Measurements from ENCODE around the gene SERPINF2. TPM values are rescaled to one million over a fixed set of nuclear protein-coding genes. Genes with fewer than 3 reads are reported as not detected.

The SERPINF2 gene
- total RNA-seq, 1 donor from 2014 or later = 24.1 TPM

GRCh38 chr17:1710807-1711553, 31.7 kb upstream of the SERPINF2 start:
- H3K36me3 ChIP-seq = peaks cover 32% of the 10 kb centered on the region
- peak overlapping the region; percentile 87 for H3K27ac ChIP-seq
- no peaks in the 10 kb centered on the region for H3K9me3 ChIP-seq
- ATAC-seq = no peak
- H3K4me3 ChIP-seq = peak overlapping the region; percentile 81
- intact Hi-C loops (cut with DNase I) = no loop called here
- H3K27me3 ChIP-seq (ENCODE audit: low read depth) = no peaks in the 10 kb centered on the region
- no peak for TF ChIP-seq CTCF (IDR thresholded peaks at IDR 0.05)
- no peak for DNase-seq
- H3K4me1 ChIP-seq = peaks cover 62% of the 10 kb centered on the region

GRCh38 chr17:1711804-1712203, 30.9 kb upstream of the SERPINF2 start:
- intact Hi-C loops (cut with DNase I) = no loop called here
- peaks cover 32% of the 10 kb centered on the region for H3K36me3 ChIP-seq
- H3K4me1 ChIP-seq = peaks cover 62% of the 10 kb centered on the region

GRCh38 chr17:1712271-1712670, 30.4 kb upstream of the SERPINF2 start:
- no peaks in the 10 kb centered on the region for H3K27me3 ChIP-seq (ENCODE audit: low read depth)
- H3K36me3 ChIP-seq = peaks cover 32% of the 10 kb centered on the region
- no peak for TF ChIP-seq CTCF (IDR thresholded peaks at IDR 0.05)
- peak overlapping the region; percentile 98 for H3K27ac ChIP-seq
- H3K9me3 ChIP-seq = no peaks in the 10 kb centered on the region
- H3K4me3 ChIP-seq = no peak overlapping the region
- ATAC-seq = no peak
- intact Hi-C loops (cut with DNase I) = no loop called here
- no peak for DNase-seq
- peaks cover 62% of the 10 kb centered on the region for H3K4me1 ChIP-seq

More at GRCh38 chr17:1711804-1712203, 30.9 kb upstream of the SERPINF2 start:
- Histone ChIP-seq H3K4me3 (no peak overlapping the region), H3K27me3 (ENCODE audit: low read depth) (no peaks in the 10 kb centered on the region), H3K27ac (peak overlapping the region; percentile 10), H3K9me3 (no peaks in the 10 kb centered on the region)
- TF ChIP-seq CTCF (IDR thresholded peaks at IDR 0.05) = no peak
- DNase-seq (no peak), ATAC-seq (no peak)

DNA sequence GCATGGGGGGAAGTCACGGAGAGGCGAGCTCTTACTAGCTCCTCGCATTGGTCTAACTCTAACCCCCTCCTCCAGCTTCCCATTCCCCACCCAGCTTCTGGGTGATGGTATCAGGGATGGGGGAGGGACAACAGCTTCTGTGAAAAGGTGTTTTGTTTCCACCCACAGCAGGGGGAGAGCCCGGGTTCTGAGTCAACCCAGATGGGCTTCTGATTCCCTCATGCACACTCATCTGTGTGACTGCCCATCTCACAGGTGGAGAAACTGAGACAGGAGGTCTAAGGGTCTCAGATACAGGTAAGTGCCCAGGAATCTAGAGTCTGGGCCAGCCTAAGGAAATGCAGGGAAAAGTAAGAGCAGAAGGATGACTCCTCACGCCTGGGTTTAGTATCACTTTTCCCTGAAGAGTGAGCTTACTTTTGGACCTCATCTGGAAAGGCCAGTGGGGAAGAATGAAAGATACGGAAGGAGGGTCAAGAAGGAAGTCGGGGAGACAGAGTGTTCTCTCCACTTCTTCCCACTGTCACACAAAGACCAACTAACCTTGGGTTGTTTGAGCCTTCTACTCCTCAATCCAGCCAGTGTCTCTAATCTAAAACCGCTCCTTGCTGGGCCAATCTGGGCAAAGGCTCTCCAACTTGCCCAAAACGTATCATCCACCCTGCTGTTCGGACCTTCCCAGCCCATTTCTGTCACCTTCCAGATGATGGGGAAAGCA, 29.4 kb upstream of the SERPINF2 start:
- intact Hi-C loops (cut with DNase I) = no loop called here
- Histone ChIP-seq H3K27ac (peak overlapping the region; percentile 98), H3K36me3 (peaks cover 32% of the 10 kb centered on the region), H3K27me3 (ENCODE audit: low read depth) (no peaks in the 10 kb centered on the region), H3K4me1 (peaks cover 71% of the 10 kb centered on the region), H3K9me3 (no peaks in the 10 kb centered on the region), H3K4me3 (peak overlapping the region; percentile 82)
- DNase-seq (no peak), ATAC-seq (no peak)
- TF ChIP-seq CTCF (IDR thresholded peaks at IDR 0.05) = no peak

- TF ChIP-seq CTCF (IDR thresholded peaks at IDR 0.05) = peak; percentile 41
- no peaks in the 10 kb centered on the region for H3K27me3 ChIP-seq (ENCODE audit: low read depth)
- intact Hi-C loops (cut with DNase I) = no loop called here
- no peak for ATAC-seq
- peaks cover 32% of the 10 kb centered on the region for H3K36me3 ChIP-seq
- peaks cover 72% of the 10 kb centered on the region for H3K4me1 ChIP-seq
- no peaks in the 10 kb centered on the region for H3K9me3 ChIP-seq
- peak overlapping the region; percentile 98 for H3K27ac ChIP-seq
- peak; percentile 58 for DNase-seq
- peak overlapping the region; percentile 82 for H3K4me3 ChIP-seq
Observed at GRCh38 chr17:1713878-1714426, 28.7 kb upstream of the SERPINF2 start.

All from lower lobe of right lung (tissue), 2 donors.